ENCODE data around the gene RMC1. TPM values are rescaled to one million over a fixed set of nuclear protein-coding genes. Genes with fewer than 3 reads are reported as not detected.
A peak's percentile ranks its signal among the peaks of the same experiment; 100 is the strongest.

RMC1 gene
- total RNA-seq: 10 to 100 TPM; 23.3 to 45.1 (median 39.8) TPM

DNA sequence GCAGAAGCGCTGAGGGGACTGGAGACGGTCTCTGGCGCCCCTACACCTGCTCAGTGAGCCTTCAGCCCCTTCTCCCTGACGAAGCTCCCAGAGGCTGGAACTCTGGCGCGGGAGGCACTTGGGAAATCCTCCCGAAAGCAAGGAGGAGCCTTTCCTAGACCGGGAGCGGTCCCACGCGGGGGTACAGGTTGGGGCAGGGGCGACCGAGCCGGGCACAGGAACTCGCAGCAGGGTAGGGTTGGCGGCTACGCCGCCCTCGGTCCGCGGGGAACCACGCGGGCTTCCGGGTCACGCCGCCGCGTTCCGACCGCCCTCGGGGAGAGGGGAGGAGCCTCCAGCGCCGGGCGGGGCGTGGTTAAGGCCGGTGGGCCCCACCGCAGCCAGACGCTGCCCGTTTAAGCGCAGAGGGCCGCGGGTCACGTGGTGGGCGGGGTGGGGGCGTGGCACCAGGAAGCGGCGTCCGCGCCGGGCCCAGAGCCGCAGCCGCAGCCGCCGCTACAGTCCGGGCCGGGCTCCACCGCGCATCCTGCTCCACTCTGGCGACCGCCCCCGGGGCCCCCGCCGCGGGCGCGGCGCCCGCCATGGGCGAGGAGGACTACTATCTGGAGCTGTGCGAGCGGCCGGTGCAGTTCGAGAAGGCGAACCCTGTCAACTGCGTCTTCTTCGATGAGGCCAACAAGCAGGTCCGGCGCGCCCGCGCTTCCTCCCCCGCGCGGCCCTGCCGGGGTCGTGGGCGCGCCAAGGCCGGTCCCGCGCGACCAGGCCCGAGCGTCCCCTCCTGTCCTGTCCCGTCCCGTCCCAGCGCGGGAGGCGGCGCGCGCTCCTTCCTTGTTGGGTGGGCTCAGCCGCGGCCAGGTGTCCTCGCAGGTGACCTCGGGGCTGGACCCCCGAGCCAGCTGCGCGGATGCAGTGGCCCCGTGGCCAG is at the start of gene RMC1:
TSS of gene RMC1 (plus strand) at position 474 of the 925 bp plus-strand sequence. CDS start at position 582, 108 bp downstream.
- TF ChIP-seq POLR2AphosphoS5 (IDR thresholded peaks at IDR 0.05): peak; percentile 70 to 81
- peak in 1 of 4 donors; percentile 58 for TF ChIP-seq EP300 (IDR thresholded peaks at IDR 0.05)
- TF ChIP-seq POLR2A (IDR thresholded peaks at IDR 0.05): peak in 3 of 4 donors; percentile 78 to 94 (median 81)
- TF ChIP-seq, protein P1, sequence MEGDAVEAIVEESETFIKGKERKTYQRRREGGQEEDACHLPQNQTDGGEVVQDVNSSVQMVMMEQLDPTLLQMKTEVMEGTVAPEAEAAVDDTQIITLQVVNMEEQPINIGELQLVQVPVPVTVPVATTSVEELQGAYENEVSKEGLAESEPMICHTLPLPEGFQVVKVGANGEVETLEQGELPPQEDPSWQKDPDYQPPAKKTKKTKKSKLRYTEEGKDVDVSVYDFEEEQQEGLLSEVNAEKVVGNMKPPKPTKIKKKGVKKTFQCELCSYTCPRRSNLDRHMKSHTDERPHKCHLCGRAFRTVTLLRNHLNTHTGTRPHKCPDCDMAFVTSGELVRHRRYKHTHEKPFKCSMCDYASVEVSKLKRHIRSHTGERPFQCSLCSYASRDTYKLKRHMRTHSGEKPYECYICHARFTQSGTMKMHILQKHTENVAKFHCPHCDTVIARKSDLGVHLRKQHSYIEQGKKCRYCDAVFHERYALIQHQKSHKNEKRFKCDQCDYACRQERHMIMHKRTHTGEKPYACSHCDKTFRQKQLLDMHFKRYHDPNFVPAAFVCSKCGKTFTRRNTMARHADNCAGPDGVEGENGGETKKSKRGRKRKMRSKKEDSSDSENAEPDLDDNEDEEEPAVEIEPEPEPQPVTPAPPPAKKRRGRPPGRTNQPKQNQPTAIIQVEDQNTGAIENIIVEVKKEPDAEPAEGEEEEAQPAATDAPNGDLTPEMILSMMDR (IDR thresholded peaks at IDR 0.05): peak in 3 of 6 experiments; percentile 4 to 27 (median 5)
- Histone ChIP-seq H3K4me1 (peaks cover 32 to 54% (median 34%) of the 10 kb centered on the region in 4 donors), H3K27me3 (no peaks in the 10 kb centered on the region), H3K9me3 (no peaks in the 10 kb centered on the region), H3K4me3 (peak within 1 kb of the TSS; percentile 71 to 99 (median 98)), H3K27ac (peak within 1 kb of the TSS; percentile 89 to 97 (median 96)), H3K36me3 (peaks cover 0 to 20% (median 10%) of the 10 kb centered on the region in 4 donors)
- ATAC-seq (ENCODE audit: low FRiP score in 2 of 2) (peak; percentile 97 to 98), DNase-seq (peak; percentile 97 to 100)
- WGBS, 2 donors: 0 to 2% methylated on average over 17 to 26 of the region's 110 CpGs

DNA sequence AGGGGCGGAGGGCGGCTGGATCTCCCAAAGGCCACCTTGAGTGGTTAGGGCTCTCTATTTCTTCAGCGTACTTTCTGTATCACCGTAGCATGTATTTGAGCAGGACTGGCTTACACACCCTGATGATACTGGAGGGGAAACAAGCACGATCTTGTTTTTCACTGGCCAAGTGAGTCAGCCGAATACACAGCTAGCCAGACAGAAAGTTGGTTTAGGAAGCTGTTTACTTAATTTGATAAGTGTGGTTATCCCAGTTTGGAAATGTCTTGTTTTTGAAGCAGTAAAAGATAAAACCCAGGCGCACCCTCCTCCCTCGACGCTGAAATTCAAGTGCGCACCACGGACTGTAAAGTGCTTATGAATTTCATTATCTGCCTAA is 49.6 kb upstream of the RMC1 start:
- H3K36me3 ChIP-seq: peaks cover 0 to 8% (median 1%) of the 10 kb centered on the region in 4 donors
- ATAC-seq (ENCODE audit: low FRiP score in 2 of 2): peak; percentile 38 to 56
- WGBS, 2 donors: 5% methylated on average over 9 to 11 of the region's 11 CpGs
- TF ChIP-seq POLR2A (IDR thresholded peaks at IDR 0.05): no peak
- TF ChIP-seq, protein P1 (IDR thresholded peaks at IDR 0.05): no peak
- TF ChIP-seq POLR2AphosphoS5 (IDR thresholded peaks at IDR 0.05): no peak
- TF ChIP-seq EP300 (IDR thresholded peaks at IDR 0.05): no peak
- H3K27me3 ChIP-seq: no peaks in the 10 kb centered on the region
- H3K9me3 ChIP-seq: no peaks in the 10 kb centered on the region
- H3K4me3 ChIP-seq: peak overlapping the region; percentile 91 to 97 (median 94)
- DNase-seq: no peak
- H3K27ac ChIP-seq: peak overlapping the region; percentile 96 to 100 (median 97)
- peaks cover 50 to 56% (median 54%) of the 10 kb centered on the region in 4 donors for H3K4me1 ChIP-seq

DNA sequence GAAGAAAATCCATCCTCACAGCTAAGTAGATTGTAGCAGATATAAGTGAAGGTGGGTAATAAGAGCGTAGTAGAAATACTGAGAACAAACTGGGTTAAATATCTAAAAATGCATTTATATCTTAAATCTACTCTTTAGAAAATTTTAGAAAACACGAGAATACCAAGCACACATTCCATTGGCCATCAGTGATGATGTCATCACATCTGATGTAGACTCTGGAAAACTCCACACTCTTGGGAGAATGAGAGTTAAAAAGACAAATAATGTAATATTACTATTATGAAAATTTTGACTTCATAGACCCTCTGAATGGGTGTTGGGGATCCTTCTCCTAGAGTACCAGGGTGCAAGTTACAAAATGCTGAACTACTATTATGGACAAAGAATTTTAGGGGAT is 46.5 kb upstream of the RMC1 start:
- H3K4me3 ChIP-seq: no peak overlapping the region
- peaks cover 0 to 8% (median 1%) of the 10 kb centered on the region in 4 donors for H3K36me3 ChIP-seq
- WGBS, 2 donors: 92 to 98% methylated on average over 2 of the region's 2 CpGs
- H3K4me1 ChIP-seq: peaks cover 74 to 83% (median 79%) of the 10 kb centered on the region in 4 donors
- TF ChIP-seq POLR2AphosphoS5 (IDR thresholded peaks at IDR 0.05) (no peak), EP300 (IDR thresholded peaks at IDR 0.05) (no peak), POLR2A (IDR thresholded peaks at IDR 0.05) (no peak)
- TF ChIP-seq, protein P1 (IDR thresholded peaks at IDR 0.05): no peak
- no peaks in the 10 kb centered on the region for H3K9me3 ChIP-seq
- H3K27ac ChIP-seq: no peak overlapping the region
- no peak for ATAC-seq (ENCODE audit: low FRiP score in 2 of 2)
- DNase-seq: no peak
- H3K27me3 ChIP-seq: no peaks in the 10 kb centered on the region

DNA sequence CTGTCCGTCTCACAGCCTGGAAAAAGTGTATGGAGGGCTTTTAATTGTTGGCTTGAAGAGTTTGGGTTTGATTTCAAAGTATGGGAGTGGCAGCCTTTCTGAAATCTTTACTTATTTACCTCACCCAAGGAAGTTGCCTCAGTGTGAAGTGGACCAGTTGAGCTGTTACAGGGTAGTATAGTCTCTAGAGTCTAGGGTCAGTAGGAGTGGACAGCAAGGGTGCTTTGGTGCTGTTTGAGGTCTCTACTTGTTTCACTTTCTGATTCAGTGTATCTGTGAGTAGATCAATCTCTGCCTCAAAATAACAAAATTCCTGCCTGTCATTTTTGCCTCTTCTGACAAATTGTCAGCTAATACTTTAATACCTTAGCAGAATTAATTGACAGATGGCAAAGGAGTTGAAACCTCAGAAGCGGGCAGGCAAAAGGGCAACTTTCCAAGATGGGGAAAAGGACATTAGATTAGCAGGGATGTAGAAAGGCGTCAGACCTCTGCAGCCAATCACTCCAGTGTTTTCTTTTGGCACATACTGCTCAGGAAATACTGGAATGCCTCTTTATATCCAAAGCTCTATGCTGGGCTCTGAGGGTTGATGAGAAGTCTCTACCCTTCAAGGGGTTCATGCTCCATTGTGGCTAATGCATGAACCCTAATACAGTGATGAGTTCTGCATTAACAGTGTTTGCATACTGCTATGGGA is 44.3 kb upstream of the RMC1 start:
- DNase-seq (peak in 1 of 2 donors; percentile 37), ATAC-seq (ENCODE audit: low FRiP score in 2 of 2) (peak; percentile 49 to 55)
- Histone ChIP-seq H3K9me3 (no peaks in the 10 kb centered on the region), H3K4me3 (peak overlapping the region in 1 of 4 donors; percentile 10), H3K36me3 (peaks cover 14 to 28% (median 17%) of the 10 kb centered on the region in 4 donors), H3K27ac (peak overlapping the region in 2 of 4 donors; percentile 2 to 20), H3K4me1 (peaks cover 67 to 71% (median 69%) of the 10 kb centered on the region in 4 donors), H3K27me3 (no peaks in the 10 kb centered on the region)
- TF ChIP-seq POLR2AphosphoS5 (IDR thresholded peaks at IDR 0.05): no peak
- no peak for TF ChIP-seq POLR2A (IDR thresholded peaks at IDR 0.05)
- TF ChIP-seq EP300 (IDR thresholded peaks at IDR 0.05): no peak
- TF ChIP-seq, protein P1 (IDR thresholded peaks at IDR 0.05): no peak
- WGBS, 2 donors: 61 to 63% methylated on average over 3 of the region's 3 CpGs

Measured in upper lobe of left lung (tissue), 6 donors.